DND-41 (cell line): ENCODE measurements around the gene MAP3K14.

Experiments
- CTCF ChIP-seq: IDR thresholded peaks from 2 replicates; pipeline ENCODE4 v1.5.1; 2012; ENCODE audit warnings: borderline replicate concordance, low read length, moderate library complexity, mild to moderate bottlenecking; ENCODE audit not compliant: poor library complexity, severe bottlenecking; ENCODE audit errors: extremely low read depth
- EZH2 ChIP-seq: IDR thresholded peaks from 3 replicates; pipeline ENCODE4 v1.6.1; 2012; ENCODE audit warnings: borderline replicate concordance, low read depth, mild to moderate bottlenecking, moderate library complexity, low read length, inconsistent platforms; ENCODE audit not compliant: severe bottlenecking

- TF ChIP-seq CTCF (no peak), EZH2 (no peak)
These were observed 14.1 kb downstream of the MAP3K14 start for GRCh38 chr17:45302649-45303173.
